Measurements from ENCODE around the gene C1QTNF12.

C1QTNF12 gene

GRCh38 chr1:1281533-1282321 lies 35.2 kb upstream of the C1QTNF12 start:
- DNase-seq = no peak

GRCh38 chr1:1280782-1281481 lies 34.4 kb upstream of the C1QTNF12 start:
- DNase-seq = no peak

DNA sequence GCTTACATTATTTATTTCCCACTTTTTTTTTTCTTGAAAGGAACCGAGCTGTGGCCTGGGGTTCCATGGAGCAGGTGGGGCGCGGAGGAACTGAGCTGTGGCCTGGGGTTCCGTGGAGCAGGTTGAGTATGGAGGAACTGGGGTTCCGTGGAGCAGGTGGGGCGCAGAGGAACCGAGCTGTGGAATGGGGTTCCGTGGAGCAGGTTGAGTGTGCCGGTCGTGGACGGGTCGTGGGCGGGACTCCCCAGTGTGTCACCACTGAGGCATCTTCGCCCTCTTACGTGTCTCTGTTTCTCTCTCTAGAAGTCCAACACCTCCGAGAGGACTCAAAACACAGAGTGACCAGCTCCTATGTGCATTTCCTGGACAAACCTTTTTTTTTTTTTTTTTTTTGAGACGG lies 32.5 kb upstream of the C1QTNF12 start:
- no peak for DNase-seq

DNA sequence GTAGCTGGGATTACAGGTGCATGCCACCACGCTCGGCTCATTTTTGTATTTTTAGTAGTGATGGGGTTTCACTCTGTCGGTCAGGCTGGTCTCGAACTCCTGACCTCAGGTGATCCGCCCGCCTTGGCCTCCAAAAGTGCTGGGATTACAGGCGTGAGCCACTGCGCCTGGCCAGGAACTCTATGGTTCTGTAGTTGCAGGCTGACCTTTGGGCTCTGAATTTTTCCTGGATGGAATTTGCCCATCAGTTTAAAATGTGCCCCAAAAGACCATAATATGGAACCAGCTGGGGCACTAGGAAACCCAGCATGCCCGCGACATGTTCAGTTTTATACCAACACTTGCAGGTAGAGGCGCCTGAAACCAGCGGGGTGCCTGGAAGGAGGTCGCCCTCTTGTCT lies 32.1 kb upstream of the C1QTNF12 start:
- DNase-seq = no peak

- no peak for DNase-seq
These were observed 29.3 kb upstream of the C1QTNF12 start for GRCh38 chr1:1275836-1276235.

DNA sequence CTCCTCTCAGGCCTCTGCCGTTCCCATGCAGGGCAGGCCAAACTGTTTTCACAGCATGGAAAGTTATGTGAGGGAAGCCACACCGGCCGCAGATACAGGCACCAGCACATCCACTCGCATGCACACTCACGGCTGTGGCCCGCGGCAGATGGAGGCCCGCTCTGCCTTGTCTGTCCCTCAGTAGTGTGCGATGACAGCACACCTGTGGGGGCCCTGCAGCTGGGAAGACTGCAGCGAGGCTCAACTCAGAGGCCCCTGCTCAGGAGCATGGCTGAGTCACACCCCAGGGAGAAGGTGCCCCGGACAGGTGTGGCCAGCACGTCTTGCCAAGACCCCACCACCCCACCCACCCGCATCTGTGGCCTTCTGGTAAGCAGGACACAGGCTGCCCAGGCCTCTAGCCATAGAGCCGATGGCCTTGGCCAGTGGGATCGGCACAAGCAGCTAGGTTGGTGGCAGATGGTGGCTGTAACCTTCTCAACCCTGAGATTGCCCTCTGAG lies 28.5 kb upstream of the C1QTNF12 start:
- DNase-seq = no peak

- DNase-seq = no peak
These were observed 27.9 kb upstream of the C1QTNF12 start for GRCh38 chr1:1274299-1274930.

GRCh38 chr1:1273512-1274298 lies 27.2 kb upstream of the C1QTNF12 start, which contains the start of gene UBE2J2:
TSS of gene UBE2J2 (minus strand) at chr1:1273854. CDS start at chr1:1267992, 5,862 bp downstream.
- peak; percentile 70 for DNase-seq

DNA sequence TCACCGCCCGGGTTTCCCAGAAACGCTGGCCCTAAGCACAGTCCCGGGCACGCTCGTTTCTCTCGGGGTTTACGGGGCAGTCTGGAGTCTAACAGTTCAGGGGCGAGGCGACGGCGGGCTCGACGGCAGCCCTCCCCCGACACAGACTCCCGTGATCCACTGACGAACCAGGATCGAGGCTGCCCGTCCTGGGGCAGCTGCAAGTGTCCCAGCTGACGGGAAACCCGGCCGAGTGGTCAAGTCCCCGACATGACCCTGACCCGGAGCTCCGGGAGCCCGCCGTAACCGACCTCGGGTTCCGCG lies 26.6 kb upstream of the C1QTNF12 start:
- DNase-seq = no peak

DNA sequence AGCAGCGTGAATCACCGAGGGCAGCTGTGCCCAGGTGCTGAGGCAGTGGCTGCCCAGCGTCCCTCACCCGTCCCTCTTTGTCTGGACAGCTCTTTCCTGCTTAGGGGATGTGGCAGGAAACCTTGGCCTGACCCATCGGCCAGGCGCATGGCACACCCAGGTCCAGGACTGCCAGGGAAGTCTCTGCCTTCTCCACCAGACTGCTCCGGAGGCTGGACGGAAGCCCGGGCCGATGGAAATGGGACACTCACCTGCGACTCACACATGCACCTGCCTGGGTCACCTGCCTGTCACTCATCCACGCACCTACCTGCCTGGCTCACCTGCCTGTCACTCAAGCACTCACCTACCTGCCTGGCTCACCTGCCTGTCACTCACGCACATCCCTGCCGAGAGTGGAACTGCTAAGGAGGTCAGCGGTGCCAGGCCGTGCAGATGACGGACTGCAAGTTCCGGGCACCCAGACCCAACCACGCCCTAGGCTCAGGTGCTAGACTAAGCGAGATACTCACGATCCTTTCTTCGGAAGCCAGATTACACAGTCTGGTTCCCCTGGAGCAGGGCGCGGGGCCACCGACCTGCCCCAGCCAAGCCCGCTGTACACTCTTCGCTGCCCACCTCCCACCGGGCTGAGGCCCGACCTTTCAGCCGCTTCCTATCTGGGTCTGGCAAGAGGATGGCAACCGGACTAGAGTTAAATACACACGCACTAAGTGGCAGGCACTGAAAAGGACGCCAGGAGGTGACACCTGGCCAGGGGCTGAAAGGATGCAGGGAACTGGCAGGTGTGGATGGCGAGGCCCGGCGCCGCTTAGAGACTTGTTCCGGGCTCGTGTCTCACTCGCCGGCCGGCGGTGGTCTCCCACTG lies 26.1 kb upstream of the C1QTNF12 start:
- DNase-seq = no peak

GRCh38 chr1:1270813-1271212 lies 24.3 kb upstream of the C1QTNF12 start:
- DNase-seq = no peak

DNA sequence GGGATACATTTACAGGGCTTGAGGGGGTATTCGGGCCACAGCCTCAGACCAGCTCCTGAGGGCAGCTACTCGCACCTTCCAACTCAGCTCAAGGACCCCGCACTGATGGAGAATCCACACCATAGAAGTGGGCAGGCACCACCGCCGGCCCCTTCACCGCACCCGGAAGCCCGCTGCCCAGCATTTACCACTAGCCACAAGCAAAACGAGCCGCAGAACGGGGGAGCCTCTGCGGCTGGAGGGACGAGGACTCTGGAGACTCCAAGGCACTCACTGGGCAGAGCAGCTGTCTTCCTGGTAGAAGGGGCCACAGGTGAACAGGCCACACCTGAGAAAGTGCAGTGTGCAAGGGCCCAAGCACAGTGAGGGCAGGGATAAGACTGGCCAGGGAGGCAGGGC lies 21.8 kb upstream of the C1QTNF12 start:
- no peak for DNase-seq

GRCh38 chr1:1267488-1268283 lies 21.2 kb upstream of the C1QTNF12 start:
- DNase-seq = no peak

DNA sequence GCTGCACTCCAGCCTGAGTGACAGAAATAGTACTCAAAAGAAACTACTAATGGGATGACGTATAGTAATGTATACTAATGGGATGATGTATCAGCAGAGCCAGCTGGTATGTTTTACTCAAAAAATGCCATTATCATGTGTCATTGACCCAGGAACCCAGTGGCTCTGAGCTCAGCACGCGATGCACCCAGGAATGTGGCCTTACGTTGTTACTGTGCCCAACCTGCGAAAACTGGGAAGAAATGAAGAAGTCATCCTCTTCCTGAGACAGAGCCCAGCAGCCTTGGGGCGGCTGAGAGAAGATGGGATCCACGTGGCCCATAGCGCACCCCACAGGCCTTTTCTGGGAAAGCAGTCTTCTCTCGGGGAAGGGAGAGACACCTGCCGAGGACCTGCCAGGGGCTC lies 18.3 kb upstream of the C1QTNF12 start:
- no peak for DNase-seq

DNA sequence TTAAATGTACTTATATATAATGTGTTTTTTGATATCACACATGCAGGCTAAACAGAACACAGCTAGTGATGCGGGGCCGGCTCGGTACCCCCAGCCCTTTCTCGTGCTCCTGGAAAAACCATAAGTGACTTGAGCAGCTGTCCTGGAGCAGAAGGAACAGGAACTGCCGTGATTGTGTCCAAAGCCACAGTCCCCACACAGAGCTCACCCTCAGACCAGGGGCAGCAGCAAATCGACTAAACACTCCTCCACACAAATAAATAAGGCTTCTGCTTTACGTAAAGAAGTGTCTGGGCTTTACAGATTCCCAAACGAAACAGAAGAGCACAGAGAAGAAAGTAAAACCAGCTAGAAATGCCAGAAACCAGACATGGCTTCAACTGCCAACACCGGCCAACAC lies 17.5 kb upstream of the C1QTNF12 start:
- DNase-seq = no peak

GRCh38 chr1:1262758-1263157 lies 16.2 kb upstream of the C1QTNF12 start:
- DNase-seq = no peak

GRCh38 chr1:1262071-1262470 lies 15.5 kb upstream of the C1QTNF12 start:
- no peak for DNase-seq

DNA sequence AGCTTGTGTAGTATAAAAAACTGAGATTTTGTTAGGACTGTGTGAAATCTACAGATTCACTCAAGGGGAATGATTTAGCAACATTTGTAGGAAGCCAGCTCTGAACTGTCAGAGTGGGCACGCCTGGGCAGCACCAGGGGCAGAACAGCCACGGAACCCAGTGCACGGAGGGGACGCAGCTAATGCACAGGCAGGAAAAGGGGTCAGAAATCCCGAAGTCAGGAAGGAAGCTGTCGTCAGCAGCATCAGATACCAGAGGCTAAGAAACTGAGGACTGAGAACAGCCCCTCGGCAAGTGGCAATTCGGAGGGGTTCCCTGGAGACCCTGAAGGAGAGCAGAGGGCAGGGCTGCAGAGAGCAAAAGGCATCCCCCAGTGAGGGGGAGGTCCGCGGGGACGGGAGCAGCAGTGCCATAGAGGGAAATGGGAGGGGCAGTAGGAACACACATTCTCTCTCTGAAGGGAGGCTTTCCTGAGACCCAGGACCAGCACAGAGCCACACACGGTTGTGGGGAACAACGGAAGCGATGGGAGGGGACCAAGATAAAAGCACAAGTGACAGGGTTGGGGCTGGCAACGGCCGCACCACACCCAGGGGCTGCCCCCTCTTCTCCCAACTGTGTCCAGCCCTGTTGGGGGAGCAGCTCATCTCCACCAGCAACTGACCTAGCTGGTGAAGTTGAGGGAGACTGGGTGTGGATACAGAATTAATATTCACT lies 14.5 kb upstream of the C1QTNF12 start:
- no peak for DNase-seq

DNA sequence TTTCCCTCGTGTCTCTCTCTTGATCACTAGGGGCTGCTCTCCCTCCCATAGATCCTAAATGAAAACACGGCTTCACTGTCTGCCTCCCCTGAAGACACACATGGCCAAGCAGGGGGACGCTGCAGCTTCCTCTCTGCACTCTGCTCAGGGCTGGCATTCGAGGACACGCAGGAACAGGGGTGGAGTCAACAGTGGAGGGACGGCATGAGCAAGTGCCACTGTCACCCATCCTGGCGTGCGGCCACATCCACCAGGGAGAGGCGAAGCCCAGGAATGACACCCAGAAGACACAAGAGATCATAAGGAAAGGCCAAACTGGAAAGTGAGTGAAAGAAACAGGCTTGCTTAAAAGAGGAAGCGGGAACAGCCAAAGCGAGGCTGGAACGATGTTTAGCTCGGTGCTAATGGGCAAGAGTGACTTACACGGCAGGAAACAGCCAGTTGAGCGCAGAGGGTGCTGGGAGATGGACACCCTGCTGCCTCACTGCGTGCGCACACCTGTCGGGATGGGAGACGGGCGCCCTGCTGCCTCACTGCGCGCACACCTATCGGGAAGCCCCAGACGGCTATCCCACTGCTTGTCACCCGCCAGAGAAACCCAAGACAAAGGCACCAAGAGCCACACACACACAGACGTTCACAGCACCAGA lies 13.6 kb upstream of the C1QTNF12 start:
- DNase-seq = no peak

- DNase-seq = no peak
These were observed 13.0 kb upstream of the C1QTNF12 start for GRCh38 chr1:1259540-1259939.
